ENCODE measurements around the gene TTPAL.

GRCh38 chr20:44518248-44518647 lies 42.6 kb downstream of the TTPAL start:
- TF ChIP-seq CTCF (IDR thresholded peaks at IDR 0.05; ENCODE audit: extremely low read depth in 1 of 2, insufficient read depth in 1 of 2, low read depth in 1 of 2, low read length in 2 of 2) (no peak), MYC (IDR thresholded peaks at IDR 0.05; ENCODE audit: low read depth, low read length) (no peak), POLR2A (IDR thresholded peaks at IDR 0.05; ENCODE audit: low read depth, low read length) (no peak), EZH2 (IDR thresholded peaks at IDR 0.05; ENCODE audit: borderline replicate concordance, low read depth, low read length, severe bottlenecking) (no peak), MAX (IDR thresholded peaks at IDR 0.05; ENCODE audit: insufficient read depth, insufficient read length) (no peak), POLR2AphosphoS5 (IDR thresholded peaks at IDR 0.05; ENCODE audit: insufficient read depth, low read depth, low read length) (no peak), GATA2 (IDR thresholded peaks at IDR 0.05; ENCODE audit: insufficient read depth, insufficient read length, low read depth, low read length) (no peak), FOS (IDR thresholded peaks at IDR 0.05; ENCODE audit: borderline replicate concordance, insufficient read depth, low read length) (no peak)

Data from endothelial cell of umbilical vein (primary cell).